HS-5 (cell line): ENCODE measurements around the gene ELOVL3.
"Not testable (repeated sequence)": the region's sequence is repeated elsewhere in the genome, so short reads cannot be mapped to it uniquely, and the experiment has no call there.

ENCODE experiments used
- DNase-seq: peaks from one replicate; pipeline ENCODE4 v3.0.0-alpha.2; 2012; ENCODE audit warnings: low read depth

Gene ELOVL3

DNA sequence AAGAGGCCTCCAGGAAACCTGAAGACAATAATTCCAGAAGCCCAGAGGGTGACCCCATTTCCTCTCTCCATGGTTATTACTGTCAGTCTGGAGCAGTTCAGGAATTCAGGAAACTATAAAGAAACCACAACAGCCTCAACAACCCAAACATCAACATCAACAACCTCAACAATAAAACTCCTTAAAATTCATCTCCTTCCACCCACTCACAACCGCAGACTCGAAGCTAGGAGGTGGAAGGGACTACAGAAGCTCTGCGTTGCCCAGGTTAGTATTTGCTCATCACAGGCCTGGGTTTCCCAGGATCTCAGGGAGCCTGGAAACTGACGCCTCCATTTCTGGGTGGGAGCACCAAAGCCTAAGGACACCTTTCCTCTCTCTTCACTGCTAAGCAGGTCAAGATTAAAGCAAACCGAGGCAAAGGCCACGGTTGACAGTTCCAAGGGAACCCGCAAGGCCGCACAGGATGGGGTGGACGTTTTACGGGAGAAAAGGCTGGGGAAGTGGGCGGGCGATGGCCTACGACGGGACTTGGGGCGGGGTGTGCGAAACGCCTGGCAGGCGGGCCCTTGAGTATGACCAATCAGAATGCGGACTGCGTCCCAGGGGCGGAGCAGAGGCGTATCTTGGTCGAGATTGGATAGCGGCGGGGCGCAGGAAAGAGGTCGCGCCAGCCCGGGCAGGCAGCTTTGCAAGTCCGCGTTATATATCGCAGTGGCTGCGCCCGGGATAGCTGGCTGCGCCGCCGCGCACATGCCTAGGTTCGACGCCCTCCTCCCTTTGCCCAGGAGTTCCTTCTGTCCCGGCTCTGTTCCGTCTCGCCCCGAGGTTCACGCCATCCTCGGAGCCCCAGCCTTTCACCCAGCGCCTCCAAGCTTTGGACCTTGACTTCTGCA lies at the start of gene ELOVL3:
ELOVL3 (plus strand) TSS at position 654 of the 896 bp plus-strand sequence. CDS start 250 bp downstream, outside the sequence.
- peak; percentile 85 for DNase-seq

- DNase-seq, result no peak
These were observed 41.5 kb upstream of the ELOVL3 start for GRCh38 chr10:102184606-102185005.

GRCh38 chr10:102185272-102185671 lies 40.8 kb upstream of the ELOVL3 start:
- DNase-seq, result no peak

DNA sequence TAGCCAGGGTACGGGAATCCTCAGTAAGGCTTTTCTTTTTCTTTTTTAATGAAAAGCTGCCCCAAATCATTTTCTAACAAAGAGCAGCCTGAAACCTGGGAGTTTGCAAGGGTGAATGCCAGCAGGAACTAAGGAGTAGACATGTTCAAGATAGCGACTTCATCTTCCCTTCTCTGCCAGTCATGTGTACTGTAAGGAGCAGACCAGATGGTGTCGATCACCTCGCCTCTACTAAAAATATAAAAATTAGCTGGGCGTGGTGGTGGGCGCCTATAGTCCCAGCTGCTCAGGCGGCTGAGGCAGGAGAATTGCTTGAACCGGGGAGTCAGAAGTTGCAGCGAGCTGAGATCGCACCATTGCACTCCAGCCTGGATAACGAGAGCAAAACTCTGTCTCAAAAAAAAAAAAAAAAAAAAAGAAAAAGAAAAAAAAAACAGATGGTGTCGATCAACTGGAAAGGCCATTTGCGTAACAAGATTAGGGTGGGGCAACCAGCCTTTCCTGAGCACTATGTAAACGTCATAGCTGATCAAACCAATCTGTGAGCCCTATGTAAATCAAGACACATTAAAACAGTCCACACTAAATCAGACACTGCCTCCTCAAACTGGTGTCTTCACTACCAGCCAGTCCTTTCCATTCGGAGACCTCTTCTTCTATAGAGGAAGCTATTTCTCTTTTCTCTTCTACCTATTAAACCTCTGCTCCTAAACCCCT lies 40.1 kb upstream of the ELOVL3 start:
- DNase-seq, result no peak

DNA sequence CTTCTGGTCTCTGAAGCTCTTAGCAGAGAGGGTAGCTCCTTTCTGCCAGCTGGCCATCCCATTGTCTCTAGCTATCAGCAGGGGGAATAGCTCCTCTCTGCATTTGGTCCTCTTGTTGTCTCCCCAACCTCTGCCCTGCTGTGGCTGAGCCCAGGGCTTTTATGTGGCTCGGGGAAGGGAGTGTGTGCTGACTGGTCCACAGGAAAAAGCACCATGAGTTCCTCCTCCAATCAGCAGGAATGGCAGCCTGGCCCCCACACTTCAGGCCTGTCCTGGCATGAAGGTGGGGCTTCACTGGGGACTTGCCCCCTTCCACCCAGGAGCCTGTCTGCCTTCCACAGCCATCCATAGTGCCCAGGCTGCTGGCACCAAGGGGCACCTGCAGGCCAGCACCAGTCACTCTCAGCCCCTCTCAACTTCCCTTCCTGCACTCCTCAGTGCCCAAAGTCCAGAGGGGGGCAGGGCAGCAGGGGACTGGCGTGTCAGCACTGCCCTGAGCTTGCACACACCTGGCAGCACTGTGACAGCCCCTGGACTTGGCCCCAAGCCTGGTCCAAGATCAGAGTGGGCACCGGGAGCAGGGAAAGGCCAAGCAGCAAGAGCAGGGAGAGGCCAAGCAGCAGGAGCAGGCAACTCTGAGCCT lies 37.7 kb upstream of the ELOVL3 start:
- DNase-seq, result no peak

- DNase-seq, result not testable (repeated sequence)
These were observed 36.9 kb upstream of the ELOVL3 start for GRCh38 chr10:102188941-102189898.

DNA sequence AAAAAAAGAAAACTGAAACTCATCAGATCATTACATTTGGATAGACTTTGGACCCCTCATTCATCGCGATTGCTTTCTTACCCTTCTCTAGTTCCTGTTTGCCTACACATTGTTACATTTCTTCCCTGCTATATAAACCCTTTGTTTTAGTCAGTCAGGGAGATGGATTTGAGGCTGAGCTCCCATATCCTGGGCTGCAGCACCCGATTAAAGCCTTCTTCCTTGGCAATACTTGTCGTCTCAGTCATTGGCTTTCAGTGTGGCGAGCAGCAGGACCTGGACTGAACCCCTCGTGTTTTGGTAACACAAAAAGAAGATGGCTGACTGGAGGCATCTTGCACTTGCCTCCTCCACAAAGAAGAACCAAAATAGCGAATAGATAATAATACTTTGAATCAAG lies 34.1 kb upstream of the ELOVL3 start:
- DNase-seq, result no peak

- no peak for DNase-seq
These were observed 30.7 kb upstream of the ELOVL3 start for GRCh38 chr10:102195296-102195870.

DNA sequence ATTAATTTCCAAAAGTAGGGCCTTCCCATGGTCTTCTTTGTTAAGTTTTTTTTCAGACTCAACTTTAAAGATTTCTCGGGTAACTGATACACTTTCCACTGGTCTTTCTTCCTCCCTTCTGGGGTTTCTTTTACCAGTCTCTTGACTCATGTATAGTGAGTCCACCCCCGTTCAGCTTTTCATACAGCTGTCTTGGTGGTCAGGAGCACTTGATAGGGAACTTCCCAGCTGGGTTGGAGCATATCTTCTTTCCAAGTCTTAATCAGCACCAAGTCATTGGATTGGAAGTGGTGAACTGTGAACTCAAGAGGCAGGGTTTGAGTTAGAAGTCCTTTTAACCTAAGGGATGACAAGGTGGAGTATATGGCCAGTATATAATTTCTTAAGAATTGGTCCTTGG lies 29.2 kb upstream of the ELOVL3 start:
- no peak for DNase-seq

- no peak for DNase-seq
These were observed 28.1 kb upstream of the ELOVL3 start for GRCh38 chr10:102198027-102198426.

DNA sequence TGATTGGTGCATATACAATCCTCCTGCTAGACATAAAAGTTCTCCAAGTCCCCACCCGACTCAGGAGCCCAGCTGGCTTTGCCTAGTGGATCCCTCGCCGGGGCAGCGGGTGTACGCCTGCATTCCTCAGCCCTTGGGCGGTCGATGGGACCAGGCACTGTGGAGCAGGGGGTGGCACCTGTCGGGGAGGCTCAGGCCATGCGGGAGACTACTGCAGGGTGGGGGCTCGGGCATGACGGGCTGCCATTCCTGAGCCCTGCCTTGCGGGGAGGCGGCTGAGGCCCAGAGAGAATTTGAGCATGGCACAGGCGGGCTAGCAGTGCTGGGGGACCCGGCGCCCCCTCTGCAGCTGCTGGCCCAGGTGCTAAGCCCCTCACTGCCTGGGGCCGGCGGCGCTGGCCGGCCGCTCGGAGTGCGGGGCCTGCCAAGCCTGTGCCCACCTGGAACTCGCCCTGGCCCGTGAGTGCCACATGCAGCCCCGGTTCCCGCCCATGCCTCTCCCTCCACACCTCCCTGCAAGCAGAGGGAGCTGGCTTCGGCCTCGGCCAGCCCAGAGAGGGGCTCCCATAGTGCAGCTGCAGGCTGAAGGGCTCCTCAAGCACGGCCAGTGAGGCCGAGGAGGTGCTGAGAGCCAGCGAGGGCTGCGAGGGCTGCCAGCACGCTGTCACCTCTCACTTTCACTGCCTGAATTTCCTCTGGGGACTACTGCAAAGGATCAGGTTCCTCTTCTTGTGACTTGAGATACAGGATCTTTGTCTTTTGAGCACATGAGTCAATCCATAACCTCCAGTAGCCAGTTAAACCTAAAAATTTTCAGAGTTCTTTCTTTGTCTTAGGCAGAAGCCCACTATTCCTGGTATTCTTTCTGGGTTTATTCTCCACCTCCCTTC lies 25.1 kb upstream of the ELOVL3 start:
- DNase-seq, result no peak

- no peak for DNase-seq
These were observed 23.7 kb upstream of the ELOVL3 start for GRCh38 chr10:102202386-102202785.

GRCh38 chr10:102208311-102209035 lies 17.6 kb upstream of the ELOVL3 start:
- no peak for DNase-seq

- no peak for DNase-seq
These were observed 14.3 kb upstream of the ELOVL3 start for GRCh38 chr10:102211615-102212299.

DNA sequence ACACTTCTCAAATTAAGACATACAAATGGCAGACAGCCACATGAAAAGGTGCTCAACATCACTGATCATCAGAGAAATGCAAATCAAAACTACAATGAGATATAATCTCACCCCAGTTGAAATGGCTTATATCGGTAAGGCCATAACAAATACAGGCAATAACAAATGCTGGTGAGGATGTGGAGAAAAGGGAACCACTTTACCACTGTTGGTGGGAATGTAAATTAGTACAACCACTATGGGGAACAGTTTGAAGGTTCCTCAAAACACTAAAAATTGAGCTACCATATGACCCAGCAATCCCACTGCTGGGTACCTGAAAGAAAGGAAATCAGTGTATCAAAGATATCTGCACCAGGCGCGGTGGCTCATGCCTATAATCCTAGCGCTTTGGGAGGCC lies 12.5 kb upstream of the ELOVL3 start:
- DNase-seq, result not testable (repeated sequence)

- no peak for DNase-seq
These were observed 6.7 kb upstream of the ELOVL3 start for GRCh38 chr10:102219370-102219769.

- no peak for DNase-seq
These were observed 5.5 kb upstream of the ELOVL3 start for GRCh38 chr10:102220612-102221011.

GRCh38 chr10:102222797-102223196 lies 3.3 kb upstream of the ELOVL3 start:
- DNase-seq, result no peak

GRCh38 chr10:102226542-102226870 lies 407 bp downstream of the ELOVL3 start:
- no peak for DNase-seq
